BE2C (cell line): Measurements from ENCODE around the gene LDB1.

Experiments
- DNase-seq: peaks from one replicate; pipeline ENCODE4 v3.0.0-alpha.2; 2020
- H3K27me3 ChIP-seq: fragments of 250-450 bp; sonication (Bioruptor Pico); 2 replicates; pipeline ENCODE4 v1.5.1; 2020; ENCODE audit warnings: mild to moderate bottlenecking
- H3K36me3 ChIP-seq: fragments of 250-450 bp; sonication (Bioruptor Pico); 2 replicates; pipeline ENCODE4 v1.5.1; 2020; ENCODE audit warnings: mild to moderate bottlenecking
- H3K4me1 ChIP-seq: fragments of 250-450 bp; sonication (Bioruptor Pico); 2 replicates; pipeline ENCODE4 v1.5.1; 2020
- H3K4me3 ChIP-seq: 2 replicates; pipeline ENCODE4 v1.5.1; 2011; ENCODE audit warnings: low read depth, low read length
- H3K9me3 ChIP-seq: fragments of 250-450 bp; sonication (Bioruptor Pico); 2 replicates; pipeline ENCODE4 v1.5.1; 2020
- CTCF ChIP-seq: IDR thresholded peaks from 2 replicates; pipeline ENCODE4 v1.5.1; 2012; ENCODE audit warnings: mild to moderate bottlenecking, low read depth, low read length

Gene LDB1

DNA sequence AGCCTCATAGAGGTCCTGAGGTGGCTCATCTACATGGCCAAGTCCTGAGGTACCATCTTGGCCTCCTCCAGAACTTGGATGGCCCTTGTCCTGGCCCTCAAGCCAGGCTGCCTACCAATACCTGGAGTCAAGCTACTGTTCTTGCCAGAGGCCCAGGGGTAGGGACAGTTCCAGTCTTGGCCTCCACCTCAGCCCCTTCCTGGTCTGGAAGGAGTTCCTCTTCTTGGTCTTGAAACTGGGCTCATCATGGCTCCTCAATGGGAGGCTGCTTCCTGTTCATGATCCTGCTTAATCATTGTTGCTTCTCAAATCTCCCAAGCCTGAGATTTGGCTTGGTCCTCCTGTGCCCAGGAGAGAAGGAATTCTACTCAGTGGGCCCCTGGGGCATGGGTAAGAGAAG is 51.1 kb downstream of the LDB1 start:
- no peak for TF ChIP-seq CTCF
- H3K36me3 ChIP-seq: no peaks in the 10 kb centered on the region
- H3K4me1 ChIP-seq: no peaks in the 10 kb centered on the region
- no peaks in the 10 kb centered on the region for H3K27me3 ChIP-seq
- no peaks in the 10 kb centered on the region for H3K9me3 ChIP-seq
- no peak for DNase-seq
- no peak overlapping the region for H3K4me3 ChIP-seq

GRCh38 chr10:102068216-102068615 is 52.0 kb downstream of the LDB1 start:
- Histone ChIP-seq H3K9me3 (no peaks in the 10 kb centered on the region), H3K4me1 (no peaks in the 10 kb centered on the region), H3K4me3 (no peak overlapping the region), H3K27me3 (no peaks in the 10 kb centered on the region), H3K36me3 (no peaks in the 10 kb centered on the region)
- TF ChIP-seq CTCF: no peak
- peak; percentile 71 for DNase-seq

- Histone ChIP-seq H3K9me3 (no peaks in the 10 kb centered on the region), H3K36me3 (no peaks in the 10 kb centered on the region), H3K4me3 (no peak overlapping the region), H3K4me1 (no peaks in the 10 kb centered on the region), H3K27me3 (no peaks in the 10 kb centered on the region)
- DNase-seq: no peak
- no peak for TF ChIP-seq CTCF
These were observed 52.9 kb downstream of the LDB1 start for GRCh38 chr10:102067091-102067916.

GRCh38 chr10:102066399-102067088 is 53.6 kb downstream of the LDB1 start:
- Histone ChIP-seq H3K27me3 (no peaks in the 10 kb centered on the region), H3K4me3 (peak overlapping the region; percentile 77), H3K4me1 (no peaks in the 10 kb centered on the region), H3K36me3 (no peaks in the 10 kb centered on the region), H3K9me3 (no peaks in the 10 kb centered on the region)
- no peak for DNase-seq
- TF ChIP-seq CTCF: no peak

DNA sequence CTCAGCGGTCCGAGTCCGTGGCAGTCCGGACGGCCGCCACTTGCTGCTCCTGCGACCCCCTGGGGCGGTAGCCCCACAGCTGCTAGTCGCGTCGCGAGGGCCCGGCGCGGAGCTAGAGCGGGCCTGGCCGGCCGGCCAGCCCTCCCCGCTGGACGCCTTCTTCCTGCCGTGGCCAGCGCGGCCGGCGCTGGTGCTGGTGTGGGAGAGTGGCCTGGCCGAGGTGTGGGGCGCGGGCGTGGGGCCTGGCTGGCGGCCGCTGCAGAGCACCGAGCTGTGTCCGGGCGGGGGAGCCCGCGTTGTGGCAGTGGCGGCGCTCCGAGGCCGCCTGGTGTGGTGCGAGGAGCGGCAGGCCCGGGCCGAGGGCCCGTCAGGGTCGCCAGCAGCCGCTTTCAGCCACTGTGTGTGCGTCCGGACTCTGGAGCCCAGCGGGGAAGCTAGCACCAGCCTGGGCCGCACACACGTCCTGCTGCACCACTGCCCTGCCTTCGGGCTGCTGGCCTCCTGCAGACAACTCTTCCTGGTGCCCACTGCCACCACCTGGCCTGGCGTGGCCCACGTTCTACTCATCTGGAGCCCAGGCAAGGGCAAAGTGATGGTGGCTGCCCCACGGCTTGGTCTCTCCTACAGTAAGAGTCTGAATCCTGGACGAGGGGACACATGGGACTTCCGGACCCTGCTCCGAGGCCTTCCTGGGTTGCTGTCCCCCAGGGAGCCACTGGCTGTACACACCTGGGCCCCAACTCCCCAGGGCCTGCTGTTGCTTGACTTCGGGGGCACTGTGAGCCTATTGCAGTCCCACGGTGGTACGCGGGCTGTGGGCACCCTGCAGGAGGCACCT is 54.4 kb downstream of the LDB1 start:
- peak; percentile 48 for DNase-seq
- no peak for TF ChIP-seq CTCF
- H3K4me1 ChIP-seq: no peaks in the 10 kb centered on the region
- H3K27me3 ChIP-seq: no peaks in the 10 kb centered on the region
- H3K4me3 ChIP-seq: peak overlapping the region; percentile 77
- no peaks in the 10 kb centered on the region for H3K9me3 ChIP-seq
- no peaks in the 10 kb centered on the region for H3K36me3 ChIP-seq
